ENCODE data around the gene MRPL27. TPM values are rescaled to one million over a fixed set of nuclear protein-coding genes. Genes with fewer than 3 reads are reported as not detected.

MRPL27 gene
- total and polyA plus RNA-seq, 2 donors (not counting 1 experiment from before 2014, with no cell fraction given), result 32.5 to 40.2 TPM

DNA sequence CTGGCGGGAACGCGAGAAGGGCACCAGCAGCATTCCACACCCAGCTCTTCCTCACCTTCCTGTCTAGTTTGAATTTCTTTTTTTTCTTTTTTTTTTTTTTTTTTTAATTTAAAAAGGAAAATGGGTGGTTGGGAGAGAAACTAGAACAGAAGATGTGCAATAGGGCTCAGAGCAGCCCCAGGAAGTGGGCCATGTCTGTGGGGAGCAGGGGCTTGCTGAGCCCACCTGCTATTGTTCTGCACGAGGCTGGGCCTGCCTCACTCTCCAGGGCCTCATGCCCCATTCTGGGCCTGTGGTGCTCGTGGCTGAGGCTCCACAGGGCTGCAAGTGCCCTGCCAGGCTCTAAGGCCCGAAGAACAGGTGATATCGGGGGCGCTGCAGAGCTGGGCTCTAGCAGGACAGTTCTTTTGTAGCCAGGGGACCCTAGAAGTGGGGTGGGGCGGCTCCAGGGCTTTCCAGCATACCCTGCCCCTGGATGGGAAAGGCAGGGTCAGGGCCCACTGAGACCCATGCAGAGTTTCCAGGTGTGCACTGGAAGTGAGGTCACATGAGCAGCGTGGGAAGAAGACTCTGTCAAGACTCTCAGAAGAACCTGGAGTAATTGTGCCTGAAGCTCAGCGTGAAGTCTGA, 12.4 kb downstream of the MRPL27 start:
- Mint-ChIP-seq H3K4me3 (no peak overlapping the region), H3K27ac (no peak overlapping the region), H3K4me1 (peaks cover 8% of the 10 kb centered on the region), H3K9me3 (ENCODE audit: insufficient read depth) (no peaks in the 10 kb centered on the region), H3K27me3 (no peaks in the 10 kb centered on the region)
- intact Hi-C loops (cut with micrococcal nuclease), result no loop called here
- Histone ChIP-seq H2AFZ (ENCODE audit: insufficient read depth, low read depth, low read length, poor library complexity, severe bottlenecking) (no peak overlapping the region), H3K27me3 (replicated peaks in 1 of 4; ENCODE audit: control extremely low read depth in 1 of 4, control insufficient read depth in 3 of 4, insufficient read depth in 4 of 4, low read length in 3 of 4) (no peaks in the 10 kb centered on the region), H4K20me1 (ENCODE audit: control insufficient read depth, insufficient read depth, low read length, poor library complexity, severe bottlenecking) (peaks cover 22% of the 10 kb centered on the region), H3K9me3 (ENCODE audit: control extremely low read depth in 1 of 3, control insufficient read depth in 2 of 3, insufficient read depth in 1 of 3, low read length in 2 of 3) (no peaks in the 10 kb centered on the region), H3K79me2 (ENCODE audit: control insufficient read depth, insufficient read depth, low read length) (peaks cover 4% of the 10 kb centered on the region), H3K27ac (ENCODE audit: low read length in 2 of 2) (no peak overlapping the region), H3K4me2 (replicated peaks; ENCODE audit: low read depth, low read length, poor library complexity, severe bottlenecking) (no peak overlapping the region), H3K36me3 (replicated peaks in 1 of 2; ENCODE audit: control extremely low read depth in 1 of 2, control insufficient read depth in 1 of 2, extremely low read depth in 1 of 2, insufficient read depth in 2 of 2, low read length in 1 of 2) (peaks cover 0 to 42% of the 10 kb centered on the region in 2 experiments), H3K4me1 (ENCODE audit: control insufficient read depth in 2 of 2, insufficient read depth in 2 of 2, low read length in 2 of 2) (peaks cover 5 to 8% of the 10 kb centered on the region in 2 donors), H3K4me3 (ENCODE audit: control extremely low read depth in 1 of 5, extremely low read depth in 1 of 5, insufficient read depth in 1 of 5, low read depth in 2 of 5, low read length in 4 of 5) (no peak overlapping the region), H3K9ac (ENCODE audit: low read length) (no peak overlapping the region)
- 85% methylated on average over 7 of the region's 11 CpGs for WGBS (ENCODE audit: insufficient coverage)
- no peak for TF ChIP-seq EZH2 (IDR thresholded peaks at IDR 0.05; ENCODE audit: borderline replicate concordance, insufficient read depth, low read depth, low read length, poor library complexity, severe bottlenecking)
- TF ChIP-seq, protein P1, sequence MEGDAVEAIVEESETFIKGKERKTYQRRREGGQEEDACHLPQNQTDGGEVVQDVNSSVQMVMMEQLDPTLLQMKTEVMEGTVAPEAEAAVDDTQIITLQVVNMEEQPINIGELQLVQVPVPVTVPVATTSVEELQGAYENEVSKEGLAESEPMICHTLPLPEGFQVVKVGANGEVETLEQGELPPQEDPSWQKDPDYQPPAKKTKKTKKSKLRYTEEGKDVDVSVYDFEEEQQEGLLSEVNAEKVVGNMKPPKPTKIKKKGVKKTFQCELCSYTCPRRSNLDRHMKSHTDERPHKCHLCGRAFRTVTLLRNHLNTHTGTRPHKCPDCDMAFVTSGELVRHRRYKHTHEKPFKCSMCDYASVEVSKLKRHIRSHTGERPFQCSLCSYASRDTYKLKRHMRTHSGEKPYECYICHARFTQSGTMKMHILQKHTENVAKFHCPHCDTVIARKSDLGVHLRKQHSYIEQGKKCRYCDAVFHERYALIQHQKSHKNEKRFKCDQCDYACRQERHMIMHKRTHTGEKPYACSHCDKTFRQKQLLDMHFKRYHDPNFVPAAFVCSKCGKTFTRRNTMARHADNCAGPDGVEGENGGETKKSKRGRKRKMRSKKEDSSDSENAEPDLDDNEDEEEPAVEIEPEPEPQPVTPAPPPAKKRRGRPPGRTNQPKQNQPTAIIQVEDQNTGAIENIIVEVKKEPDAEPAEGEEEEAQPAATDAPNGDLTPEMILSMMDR (IDR thresholded peaks at IDR 0.05), result no peak
- ATAC-seq (ENCODE audit: low read depth), result no peak
- DNase-seq, result no peak
- ChIA-PET POLR2A (interaction anchor here (0.6 to 1.0 kb wide), 2 partner anchors 12 to 15 kb away, joined by 3 read pairs; partner anchors contain the start of gene XYLT2), CTCF (interaction anchor here (0.6 to 5.0 kb wide), 13 partner anchors 8 to 866 kb away, joined by 3 to 43 read pairs (median 6); partner anchors contain the start of genes EME1, LRRC59, MRPL27 and RSAD1)

DNA sequence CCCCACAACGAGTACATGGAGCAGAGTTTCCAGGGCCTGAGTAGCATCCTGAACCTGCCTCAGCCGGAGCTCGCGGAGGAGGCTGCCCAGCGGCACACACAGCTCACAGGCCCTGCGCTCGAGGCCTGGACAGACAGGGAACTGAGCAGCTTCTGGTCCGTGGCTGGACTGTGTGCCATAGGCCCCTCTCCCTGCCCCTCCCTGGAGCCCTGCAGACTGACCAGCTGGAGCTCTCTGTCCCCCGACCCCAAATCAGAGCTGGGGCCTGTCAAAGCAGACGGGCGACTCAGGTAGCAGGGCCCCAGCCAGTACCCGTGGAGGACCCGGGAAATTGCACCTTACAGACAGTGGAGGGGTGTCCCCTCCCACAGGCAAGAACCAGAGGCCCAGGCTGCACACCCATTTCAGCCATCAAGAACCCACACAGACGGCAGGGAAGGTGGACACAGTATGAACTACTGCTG, 13.0 kb downstream of the MRPL27 start:
- Histone ChIP-seq H4K20me1 (ENCODE audit: control insufficient read depth, insufficient read depth, low read length, poor library complexity, severe bottlenecking) (peaks cover 18% of the 10 kb centered on the region), H3K79me2 (ENCODE audit: control insufficient read depth, insufficient read depth, low read length) (peaks cover 4% of the 10 kb centered on the region), H3K4me1 (ENCODE audit: control insufficient read depth in 2 of 2, insufficient read depth in 2 of 2, low read length in 2 of 2) (peaks cover 5 to 8% of the 10 kb centered on the region in 2 donors), H3K9me3 (ENCODE audit: control extremely low read depth in 1 of 3, control insufficient read depth in 2 of 3, insufficient read depth in 1 of 3, low read length in 2 of 3) (no peaks in the 10 kb centered on the region), H3K36me3 (replicated peaks in 1 of 2; ENCODE audit: control extremely low read depth in 1 of 2, control insufficient read depth in 1 of 2, extremely low read depth in 1 of 2, insufficient read depth in 2 of 2, low read length in 1 of 2) (peaks cover 0 to 40% of the 10 kb centered on the region in 2 experiments), H3K4me3 (ENCODE audit: control extremely low read depth in 1 of 5, extremely low read depth in 1 of 5, insufficient read depth in 1 of 5, low read depth in 2 of 5, low read length in 4 of 5) (no peak overlapping the region), H3K27me3 (replicated peaks in 1 of 4; ENCODE audit: control extremely low read depth in 1 of 4, control insufficient read depth in 3 of 4, insufficient read depth in 4 of 4, low read length in 3 of 4) (no peaks in the 10 kb centered on the region), H3K9ac (ENCODE audit: low read length) (no peak overlapping the region), H3K4me2 (replicated peaks; ENCODE audit: low read depth, low read length, poor library complexity, severe bottlenecking) (no peak overlapping the region), H2AFZ (ENCODE audit: insufficient read depth, low read depth, low read length, poor library complexity, severe bottlenecking) (no peak overlapping the region), H3K27ac (ENCODE audit: low read length in 2 of 2) (no peak overlapping the region)
- no peak overlapping the region for H3K4me3 Mint-ChIP-seq
- no peak overlapping the region for H3K27ac Mint-ChIP-seq
- TF ChIP-seq, protein P1 (IDR thresholded peaks at IDR 0.05), result no peak
- no peak for TF ChIP-seq EZH2 (IDR thresholded peaks at IDR 0.05; ENCODE audit: borderline replicate concordance, insufficient read depth, low read depth, low read length, poor library complexity, severe bottlenecking)
- ATAC-seq (ENCODE audit: low read depth) (no peak), DNase-seq (no peak)
- no peaks in the 10 kb centered on the region for H3K9me3 Mint-ChIP-seq (ENCODE audit: insufficient read depth)
- H3K4me1 Mint-ChIP-seq, result peaks cover 8% of the 10 kb centered on the region
- WGBS (ENCODE audit: insufficient coverage), result 95% methylated on average over 13 of the region's 14 CpGs
- POLR2A ChIA-PET, result interaction anchor here (0.6 kb wide), 1 partner anchor 12 kb away, joined by 3 read pairs; no protein-coding TSS in a partner anchor
- CTCF ChIA-PET, result interaction anchor here (0.6 to 5.0 kb wide), 7 partner anchors 9 to 866 kb away, joined by 4 to 43 read pairs (median 18); partner anchors contain the start of genes LRRC59, RSAD1 and XYLT2
- no peaks in the 10 kb centered on the region for H3K27me3 Mint-ChIP-seq
- intact Hi-C loops (cut with micrococcal nuclease), result no loop called here

All from B cell (primary cell).